GM18868 (cell line): ENCODE measurements around the gene SAFB2.

Experiments used
- ATAC-seq: cut with Tn5 transposase; IDR thresholded peaks from one replicate; pipeline ENCODE4 v1.9.1; 2021; ENCODE audit warnings: mild to moderate bottlenecking, moderate library complexity; ENCODE audit not compliant: unreplicated experiment

Gene SAFB2

GRCh38 chr19:5553892-5554291 lies 68.7 kb downstream of the SAFB2 start:
- ATAC-seq = no peak

GRCh38 chr19:5547881-5548280 lies 74.7 kb downstream of the SAFB2 start:
- ATAC-seq = no peak

GRCh38 chr19:5545984-5546383 lies 76.6 kb downstream of the SAFB2 start:
- ATAC-seq = no peak

- ATAC-seq = no peak
Measured at GRCh38 chr19:5545051-5545450, 77.5 kb downstream of the SAFB2 start.

GRCh38 chr19:5542665-5543064 lies 79.9 kb downstream of the SAFB2 start:
- ATAC-seq = no peak

GRCh38 chr19:5541456-5541855 lies 81.1 kb downstream of the SAFB2 start:
- ATAC-seq = no peak

- ATAC-seq = no peak
Measured at GRCh38 chr19:5540208-5540607, 82.4 kb downstream of the SAFB2 start.

GRCh38 chr19:5537870-5538269 lies 84.7 kb downstream of the SAFB2 start:
- no peak for ATAC-seq
